ENCODE measurements around the gene MAGI2.
"Not testable (repeated sequence)": the region's sequence is repeated elsewhere in the genome, so short reads cannot be mapped to it uniquely, and the experiment has no call there.

Gene MAGI2

GRCh38 chr7:78247910-78248689 is 1205.4 kb downstream of the MAGI2 start:
- DNase-seq, result no peak

- DNase-seq, result not testable (repeated sequence)
Observed at GRCh38 chr7:78240179-78240578, 1213.3 kb downstream of the MAGI2 start.

- no peak for DNase-seq
Observed at GRCh38 chr7:78234634-78235033, 1218.8 kb downstream of the MAGI2 start.

GRCh38 chr7:78232806-78233205 is 1220.7 kb downstream of the MAGI2 start:
- DNase-seq, result no peak

- peak; percentile 51 for DNase-seq
Observed at GRCh38 chr7:78226059-78226719, 1227.3 kb downstream of the MAGI2 start.

- DNase-seq, result no peak
Observed at GRCh38 chr7:78225534-78225933, 1227.9 kb downstream of the MAGI2 start.

GRCh38 chr7:78224923-78225322 is 1228.5 kb downstream of the MAGI2 start:
- DNase-seq, result no peak

GRCh38 chr7:78223598-78223997 is 1229.9 kb downstream of the MAGI2 start:
- no peak for DNase-seq

- no peak for DNase-seq
Observed at GRCh38 chr7:78222001-78222751, 1231.3 kb downstream of the MAGI2 start.

GRCh38 chr7:78220754-78221153 is 1232.7 kb downstream of the MAGI2 start:
- no peak for DNase-seq

GRCh38 chr7:78218876-78219275 is 1234.6 kb downstream of the MAGI2 start:
- no peak for DNase-seq

- DNase-seq, result no peak
Observed at GRCh38 chr7:78218051-78218450, 1235.4 kb downstream of the MAGI2 start.

GRCh38 chr7:78215199-78215598 is 1238.3 kb downstream of the MAGI2 start:
- DNase-seq, result no peak

GRCh38 chr7:78213402-78213801 is 1240.1 kb downstream of the MAGI2 start:
- no peak for DNase-seq

- no peak for DNase-seq
Observed at GRCh38 chr7:78212476-78213060, 1240.9 kb downstream of the MAGI2 start.

GRCh38 chr7:78207269-78207668 is 1246.2 kb downstream of the MAGI2 start:
- no peak for DNase-seq

- no peak for DNase-seq
Observed at GRCh38 chr7:78206769-78207168, 1246.7 kb downstream of the MAGI2 start.

GRCh38 chr7:78203042-78203720 is 1250.3 kb downstream of the MAGI2 start:
- DNase-seq, result no peak

- no peak for DNase-seq
Observed at GRCh38 chr7:78198756-78199155, 1254.7 kb downstream of the MAGI2 start.

GRCh38 chr7:78197447-78197846 is 1256.0 kb downstream of the MAGI2 start:
- DNase-seq, result no peak

GRCh38 chr7:78195281-78195680 is 1258.2 kb downstream of the MAGI2 start:
- no peak for DNase-seq

- no peak for DNase-seq
Observed at GRCh38 chr7:78194611-78195010, 1258.9 kb downstream of the MAGI2 start.
